H1 (cell line): ENCODE data around the gene NDUFV1. TPM values are rescaled to one million over a fixed set of nuclear protein-coding genes. Genes with fewer than 3 reads are reported as not detected.
"Not testable (repeated sequence)": the region's sequence is repeated elsewhere in the genome, so short reads cannot be mapped to it uniquely, and the experiment has no call there.

ENCODE experiments used
- CTCF ChIA-PET: fragments of 300-600 bp; sonication (Branson Sonifier 250); formaldehyde crosslinking; loops from one replicate; lab custom pipeline; 2021; ENCODE audit not compliant: partially characterized antibody; lab: Charles Lee
- POLR2A ChIA-PET: fragments of 300-600 bp; sonication (Branson Sonifier 250); formaldehyde crosslinking; loops from one replicate; lab custom pipeline; 2021; ENCODE audit warnings: inconsistent platforms; ENCODE audit not compliant: partially characterized antibody; lab: Charles Lee
- DNase-seq, 2 experiments: peaks; one replicate each; pipeline versions ENCODE4 v3.0.0 to v3.0.0-alpha.2; 2010 to 2022; ENCODE audit warnings: low spot score in 2 of 2, low read depth in 1 of 2, mixed read lengths in 1 of 2
- FAIRE-seq: peaks from 2 replicates; lab custom pipeline; 2011; peaks lifted over from hg19 to GRCh38; lab: Jason Lieb, UNC
- H2AFZ ChIP-seq: 2 replicates; pipeline ENCODE4 v1.8.1; 2012; ENCODE audit warnings: low read length, inconsistent platforms
- H2AK5ac ChIP-seq: 2 replicates; pipeline ENCODE4 v1.6.1; 2013; ENCODE audit warnings: low read depth, low read length
- H2BK120ac ChIP-seq: replicated peaks from 2 replicates; pipeline ENCODE3; 2013; ENCODE audit warnings: low read depth, low read length, inconsistent platforms
- H2BK12ac ChIP-seq: 2 replicates; pipeline ENCODE4 v1.6.1; 2013; ENCODE audit warnings: low read depth, low read length
- H2BK15ac ChIP-seq: 2 replicates; pipeline ENCODE4 v1.6.1; 2013; ENCODE audit warnings: low read length
- H2BK20ac ChIP-seq: 2 replicates; pipeline ENCODE4 v1.6.1; 2013; ENCODE audit warnings: low read length
- H2BK5ac ChIP-seq: 2 replicates; pipeline ENCODE4 v1.6.1; 2013; ENCODE audit warnings: low read depth, low read length
- H3K14ac ChIP-seq: 2 replicates; pipeline ENCODE4 v1.6.1; 2013; ENCODE audit warnings: inconsistent platforms; ENCODE audit not compliant: insufficient read length
- H3K18ac ChIP-seq: 2 replicates; pipeline ENCODE4 v1.6.1; 2013; ENCODE audit warnings: low read length; ENCODE audit errors: extremely low read depth
- H3K23ac ChIP-seq: 2 replicates; pipeline ENCODE4 v1.6.1; 2013; ENCODE audit warnings: inconsistent platforms; ENCODE audit not compliant: insufficient read length
- H3K23me2 ChIP-seq: 2 replicates; pipeline ENCODE4 v1.6.1; 2013; ENCODE audit warnings: low read depth, low read length
- H3K27ac ChIP-seq: 2 replicates; pipeline ENCODE4 v1.6.1; 2011; ENCODE audit warnings: low read depth, low read length, inconsistent platforms
- H3K27me3 ChIP-seq, 4 experiments: replicated peaks in 1 of 4; 1 replicate in 1 of 4; 2 replicates in 3 of 4; pipeline versions ENCODE4 v1.6.1 to v1.8.1; 2011 to 2013; ENCODE audit warnings: low read length in 3 of 4, mild to moderate bottlenecking in 3 of 4, inconsistent platforms in 2 of 4, mixed read lengths in 2 of 4, moderate library complexity in 1 of 4; ENCODE audit not compliant: control insufficient read depth in 3 of 4, insufficient read depth in 3 of 4; ENCODE audit errors: extremely low read depth in 1 of 4
- H3K36me3 ChIP-seq, 4 experiments: 2 replicates each; pipeline versions ENCODE4 v1.6.1 to v1.8.1; 2011 to 2013; ENCODE audit warnings: mild to moderate bottlenecking in 4 of 4, low read length in 3 of 4, moderate library complexity in 2 of 4, control low read depth in 1 of 4, inconsistent platforms in 1 of 4; ENCODE audit not compliant: insufficient read depth in 4 of 4, control insufficient read depth in 2 of 4
- H3K4ac ChIP-seq: replicated peaks from 2 replicates; pipeline ENCODE3; 2013; ENCODE audit warnings: low read length, low read depth, mixed read lengths, inconsistent platforms; ENCODE audit not compliant: insufficient read length
- H3K4me1 ChIP-seq, 4 experiments: replicated peaks in 1 of 4; 1 replicate in 1 of 4; 2 replicates in 3 of 4; pipeline versions ENCODE4 v1.6.1 to v1.8.1; 2011 to 2013; ENCODE audit warnings: low read length in 3 of 4, inconsistent platforms in 2 of 4, mixed read lengths in 1 of 4; ENCODE audit not compliant: insufficient read depth in 4 of 4, control insufficient read depth in 3 of 4
- H3K4me2 ChIP-seq, 2 experiments: 2 replicates each; pipeline versions ENCODE4 v1.6.1 to v1.8.1; 2011 to 2013; ENCODE audit warnings: low read depth in 2 of 2, low read length in 2 of 2, control low read depth in 1 of 2, inconsistent platforms in 1 of 2, mild to moderate bottlenecking in 1 of 2; ENCODE audit not compliant: insufficient read depth in 1 of 2
- H3K4me3 ChIP-seq, 4 experiments: fragments of 200-600, 300-600 bp in 1 of 4; sonication (generic), shearing (Covaris generic), sonication (Bioruptor Twin) in 1 of 4; 2 replicates each; pipeline versions ENCODE4 v1.5.1 to v1.8.1; 2011 to 2016; ENCODE audit warnings: low read length in 4 of 4, low read depth in 3 of 4, control low read depth in 2 of 4, inconsistent platforms in 2 of 4, mild to moderate bottlenecking in 2 of 4, mixed read lengths in 1 of 4, moderate library complexity in 1 of 4; ENCODE audit not compliant: insufficient read depth in 2 of 4; ENCODE audit errors: extremely low read depth in 1 of 4
- H3K56ac ChIP-seq: replicated peaks from 2 replicates; pipeline ENCODE3; 2013; ENCODE audit warnings: low read depth, mild to moderate bottlenecking, mixed read lengths, low read length, inconsistent platforms; ENCODE audit not compliant: insufficient read length
- H3K79me1 ChIP-seq: 2 replicates; pipeline ENCODE4 v1.6.1; 2013; ENCODE audit warnings: low read depth, low read length, control low read depth
- H3K79me2 ChIP-seq, 2 experiments: 2 replicates each; pipeline versions ENCODE4 v1.6.1 to v1.8.1; 2012 to 2013; ENCODE audit warnings: low read length in 2 of 2, mild to moderate bottlenecking in 2 of 2, inconsistent platforms in 1 of 2; ENCODE audit not compliant: insufficient read depth in 2 of 2, control insufficient read depth in 1 of 2
- H3K9ac ChIP-seq, 4 experiments: replicated peaks in 1 of 4; 1 replicate in 1 of 4; 2 replicates in 3 of 4; pipeline versions ENCODE4 v1.6.1 to v1.8.1; 2011 to 2013; ENCODE audit warnings: low read depth in 3 of 4, low read length in 3 of 4, control low read depth in 2 of 4, mild to moderate bottlenecking in 2 of 4, moderate library complexity in 2 of 4, inconsistent platforms in 1 of 4; ENCODE audit errors: extremely low read depth in 1 of 4
- H3K9me3 ChIP-seq, 2 experiments: 2 replicates each; pipeline versions ENCODE4 v1.6.1 to v1.8.1; 2012 to 2013; ENCODE audit warnings: mild to moderate bottlenecking in 2 of 2, moderate library complexity in 2 of 2, control low read depth in 1 of 2, inconsistent platforms in 1 of 2, low read depth in 1 of 2, low read length in 1 of 2, mixed read lengths in 1 of 2; ENCODE audit not compliant: insufficient read depth in 2 of 2
- H4K20me1 ChIP-seq, 2 experiments: replicated peaks in 1 of 2; 2 replicates each; pipeline versions ENCODE3 to v1.8.1; 2011 to 2013; ENCODE audit warnings: inconsistent platforms in 2 of 2, low read length in 2 of 2, mild to moderate bottlenecking in 1 of 2; ENCODE audit not compliant: insufficient read depth in 2 of 2, control insufficient read depth in 1 of 2
- H4K5ac ChIP-seq: 2 replicates; pipeline ENCODE4 v1.6.1; 2013; ENCODE audit warnings: low read length, low read depth, mixed read lengths, inconsistent platforms; ENCODE audit not compliant: insufficient read length
- H4K8ac ChIP-seq: 2 replicates; pipeline ENCODE4 v1.8.0; 2013; ENCODE audit warnings: mild to moderate bottlenecking, moderate library complexity, low read length, inconsistent platforms; ENCODE audit not compliant: insufficient read depth; ENCODE audit errors: extremely low read depth
- H4K91ac ChIP-seq: replicated peaks from 2 replicates; pipeline ENCODE3; 2013; ENCODE audit warnings: low read length, mixed read lengths, inconsistent platforms; ENCODE audit not compliant: insufficient read length
- POLR2A ChIP-seq, 2 experiments: IDR thresholded peaks; 1 replicate in 1 of 2; 2 replicates in 1 of 2; pipeline ENCODE4 v1.6.1; 2011; ENCODE audit warnings: low read depth in 2 of 2, low read length in 2 of 2, mild to moderate bottlenecking in 2 of 2; ENCODE audit errors: control extremely low read depth in 1 of 2
- POLR2AphosphoS5 ChIP-seq: IDR thresholded peaks from 2 replicates; pipeline ENCODE4 v1.6.1; 2011; ENCODE audit warnings: low read depth, low read length
- WGBS, 2 experiments: shearing (Covaris generic) in 1 of 2; methylation state at CpG; one replicate each; pipeline versions ENCODE4 v1.1.6 to v1.1.7; 2013 to 2015; ENCODE audit warnings: low lambda C conversion rate in 2 of 2, mixed read lengths in 2 of 2, inconsistent platforms in 1 of 2, low coverage in 1 of 2, missing lambda C conversion rate in 1 of 2; ENCODE audit not compliant: insufficient replicate concordance in 2 of 2, insufficient coverage in 1 of 2, insufficient read length in 1 of 2; ENCODE audit errors: extremely low coverage in 1 of 2, missing lambda C conversion rate in 1 of 2; 5-methylcytosine and 5-hydroxymethylcytosine counted together
- polyA plus RNA-seq, 7 experiments: library from polyadenylated mRNA; depleted of rRNA in 3 of 7; stranded (reverse) in 5 of 7; unstranded in 2 of 7; fragments of >200 nt in 5 of 7; fragments of 200-250 nt in 2 of 7; gene quantifications; 1 replicate in 5 of 7; 2 replicates in 1 of 7; 4 replicates in 1 of 7; pipeline versions ENCODE4 v1.2.1 to v1.2.3, GENCODE V29; 2011 to 2013; ENCODE audit warnings: missing spikeins in 2 of 7, mixed read lengths in 2 of 7
- total RNA-seq: library from RNA; stranded (reverse); fragmentation: NEBNext Ultra II Directional; extraction: Animal tissue kit (Norgen Biotek cat#: 25700); gene quantifications from 2 replicates; pipeline ENCODE4 v1.2.1, GENCODE V29; 2021

The NDUFV1 gene
- total and polyA plus RNA-seq, 2 of the 8 experiments (the other 6 are each of a cell fraction or from before 2014, with no cell fraction given), result 125 to 131 TPM

DNA sequence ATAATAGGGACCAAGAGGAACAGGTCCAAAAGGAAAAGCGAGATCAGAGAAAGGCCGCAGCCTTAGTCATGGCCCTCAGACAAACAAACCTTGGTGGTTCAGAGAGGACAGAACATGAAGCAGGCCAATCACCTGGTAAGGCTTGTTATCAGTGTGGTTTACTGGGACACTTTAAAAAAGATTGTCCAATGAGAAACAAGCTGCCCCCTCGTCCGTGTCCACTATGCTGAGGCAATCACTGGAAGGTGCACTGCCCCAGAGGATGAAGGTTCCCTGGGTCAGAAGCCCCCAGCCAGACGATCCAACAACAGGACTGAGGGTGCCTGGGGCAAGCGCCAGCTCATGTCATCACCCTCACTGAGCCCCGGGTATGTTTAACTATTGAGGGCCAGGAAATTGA, 16.2 kb downstream of the NDUFV1 start:
- not testable (repeated sequence) for H4K20me1 ChIP-seq, H2AFZ ChIP-seq, H3K36me3 ChIP-seq, H3K4me2 ChIP-seq, H2BK120ac ChIP-seq, H2BK12ac ChIP-seq, H3K9me3 ChIP-seq, H3K4me1 ChIP-seq, H2BK5ac ChIP-seq, DNase-seq, H3K9ac ChIP-seq, H3K14ac ChIP-seq, H3K79me2 ChIP-seq, H2AK5ac ChIP-seq, H3K79me1 ChIP-seq, H3K4ac ChIP-seq, H3K23me2 ChIP-seq, H3K18ac ChIP-seq, H3K27me3 ChIP-seq, H4K8ac ChIP-seq, H3K27ac ChIP-seq, H4K5ac ChIP-seq, H3K56ac ChIP-seq, H2BK20ac ChIP-seq, H3K23ac ChIP-seq, H4K91ac ChIP-seq, FAIRE-seq, H2BK15ac ChIP-seq
- WGBS, 2 experiments, result 82% methylated on average over 6 of the region's 7 CpGs; no CpG with 5 or more reads in 1 of the 2 experiments
- TF ChIP-seq POLR2AphosphoS5 (peak; percentile 81), POLR2A (IDR thresholded peaks at IDR 0.05; ENCODE audit: control extremely low read depth in 1 of 2, low read depth in 2 of 2, low read length in 2 of 2) (peak; percentile 47 to 59)
- POLR2A ChIA-PET, result interaction anchor here (1.1 to 1.5 kb wide), 2 partner anchors 9 to 39 kb away, joined by 3 to 6 read pairs; partner anchors contain the start of gene GSTP1
- peak overlapping the region in 1 of 4 experiments; percentile 32; a peak in 1 of 8 replicates for H3K4me3 ChIP-seq
- CTCF ChIA-PET, result interaction anchor here (0.9 kb wide), 1 partner anchor 31 kb away, joined by 3 read pairs; no protein-coding TSS in a partner anchor
